Trophoblast cell (in vitro differentiated cells and primary cell): ENCODE results near the gene CFAP119.

Experiments used
- DNase-seq, 2 donors: peaks; one replicate each; pipeline ENCODE4 v3.0.0-alpha.2; 2016
- H2AFZ ChIP-seq: 2 replicates; pipeline ENCODE4 v1.6.1; 2013; ENCODE audit warnings: low read length, moderate library complexity, mild to moderate bottlenecking; ENCODE audit not compliant: insufficient read depth, poor library complexity
- H2AK5ac ChIP-seq: 2 replicates; pipeline ENCODE4 v1.6.1; 2013; ENCODE audit warnings: mild to moderate bottlenecking, low read length
- H2BK120ac ChIP-seq: 2 replicates; pipeline ENCODE4 v1.6.1; 2013; ENCODE audit warnings: low read length, mild to moderate bottlenecking, moderate library complexity; ENCODE audit not compliant: insufficient read depth, poor library complexity
- H2BK12ac ChIP-seq: 2 replicates; pipeline ENCODE4 v1.6.1; 2013; ENCODE audit warnings: mild to moderate bottlenecking, low read length, moderate library complexity
- H2BK5ac ChIP-seq: 2 replicates; pipeline ENCODE4 v1.6.1; 2013; ENCODE audit warnings: low read length, low read depth, moderate library complexity, mild to moderate bottlenecking; ENCODE audit not compliant: poor library complexity
- H3K14ac ChIP-seq: 2 replicates; pipeline ENCODE4 v1.6.1; 2013; ENCODE audit warnings: mild to moderate bottlenecking, low read length
- H3K18ac ChIP-seq: 2 replicates; pipeline ENCODE4 v1.6.1; 2013; ENCODE audit warnings: mild to moderate bottlenecking, low read length
- H3K23ac ChIP-seq: 2 replicates; pipeline ENCODE4 v1.6.1; 2013; ENCODE audit warnings: low read length
- H3K27ac ChIP-seq: 2 replicates; pipeline ENCODE4 v1.5.1; 2013; ENCODE audit warnings: low read depth, mild to moderate bottlenecking, inconsistent platforms, low read length, moderate library complexity
- H3K27me3 ChIP-seq: 2 replicates; pipeline ENCODE4 v1.6.1; 2013; ENCODE audit warnings: inconsistent platforms, mild to moderate bottlenecking, low read length, moderate library complexity; ENCODE audit not compliant: insufficient read depth
- H3K36me3 ChIP-seq, 2 experiments: 1 replicate in 1 of 2; 2 replicates in 1 of 2; pipeline ENCODE4 v1.6.1; 2013; ENCODE audit warnings: low read length in 2 of 2, mild to moderate bottlenecking in 2 of 2, moderate library complexity in 1 of 2; ENCODE audit not compliant: insufficient read depth in 2 of 2, control insufficient read depth in 1 of 2
- H3K4ac ChIP-seq: 2 replicates; pipeline ENCODE4 v1.6.1; 2013; ENCODE audit warnings: low read depth, mild to moderate bottlenecking, low read length, moderate library complexity
- H3K4me1 ChIP-seq, 2 experiments: 1 replicate in 1 of 2; 2 replicates in 1 of 2; pipeline ENCODE4 v1.6.1; 2013; ENCODE audit warnings: low read length in 2 of 2, mild to moderate bottlenecking in 2 of 2, moderate library complexity in 1 of 2; ENCODE audit not compliant: insufficient read depth in 2 of 2, control insufficient read depth in 1 of 2
- H3K4me2 ChIP-seq: 2 replicates; pipeline ENCODE4 v1.6.1; 2013; ENCODE audit warnings: inconsistent platforms, mild to moderate bottlenecking, low read length, moderate library complexity
- H3K4me3 ChIP-seq: 2 replicates; pipeline ENCODE4 v1.5.1; 2013; ENCODE audit warnings: mild to moderate bottlenecking, low read depth, low read length, inconsistent platforms
- H3K79me1 ChIP-seq: one replicate; pipeline ENCODE4 v1.6.1; 2013; ENCODE audit warnings: low read length
- H3K79me2 ChIP-seq: 2 replicates; pipeline ENCODE4 v1.6.1; 2013; ENCODE audit warnings: low read length, mild to moderate bottlenecking; ENCODE audit not compliant: control insufficient read depth, insufficient read depth, poor library complexity
- H3K9ac ChIP-seq: 2 replicates; pipeline ENCODE4 v1.6.1; 2013; ENCODE audit warnings: mild to moderate bottlenecking, low read length
- H3K9me3 ChIP-seq: 2 replicates; pipeline ENCODE4 v1.6.1; 2013; ENCODE audit warnings: low read depth, mild to moderate bottlenecking, control low read depth, inconsistent platforms, low read length; ENCODE audit not compliant: insufficient read depth
- H4K12ac ChIP-seq: 2 replicates; pipeline ENCODE4 v1.6.1; 2013; ENCODE audit warnings: low read depth, mild to moderate bottlenecking, low read length, moderate library complexity
- H4K8ac ChIP-seq: 2 replicates; pipeline ENCODE4 v1.6.1; 2013; ENCODE audit warnings: low read depth, mild to moderate bottlenecking, low read length, moderate library complexity
- H4K91ac ChIP-seq: one replicate; pipeline ENCODE4 v1.6.1; 2013; ENCODE audit warnings: low read depth, mild to moderate bottlenecking, low read length, moderate library complexity
- whole genome bisulfite sequencing: extraction: QIAGEN DNeasy Blood & Tissue Kit; methylation state at CpG from one replicate; pipeline ENCODE4 v1.1.7; 2013; ENCODE audit warnings: missing lambda C conversion rate; ENCODE audit not compliant: insufficient read length, insufficient coverage; ENCODE audit errors: extremely low coverage; 5-methylcytosine and 5-hydroxymethylcytosine counted together

The CFAP119 gene

DNA sequence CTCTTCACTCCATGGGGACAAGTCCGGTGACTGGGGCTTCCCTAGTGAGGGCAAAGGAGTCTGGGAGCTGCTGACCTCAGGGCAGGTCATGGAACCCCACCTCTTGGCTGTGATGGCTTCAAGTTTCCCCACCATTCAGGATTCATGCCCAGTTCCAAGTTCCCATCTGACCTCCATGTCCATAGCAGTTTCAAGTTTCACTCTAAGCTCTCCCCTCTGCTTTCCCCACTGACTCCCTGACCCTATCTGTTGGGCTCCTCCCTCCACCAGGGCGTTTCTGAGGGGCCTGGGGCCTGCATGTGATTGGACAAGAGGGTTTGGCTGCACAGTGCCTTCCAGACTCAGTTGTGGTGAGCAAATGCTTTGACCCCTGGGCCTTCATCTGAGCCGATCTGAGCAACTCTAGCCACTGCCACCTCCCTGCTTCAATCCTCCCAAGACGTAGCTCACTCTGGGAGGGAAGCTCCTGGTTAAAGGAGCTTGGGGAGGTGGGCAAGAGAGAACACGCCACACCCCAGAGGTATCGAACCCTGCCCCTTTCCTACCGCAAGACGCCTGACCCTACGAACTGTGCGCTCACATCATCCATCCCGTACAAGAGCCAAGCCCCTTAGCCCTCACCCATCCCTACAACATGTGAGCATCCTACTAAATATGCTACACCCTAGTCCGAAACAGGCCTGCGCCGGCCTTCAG lies 16.8 kb upstream of the CFAP119 start:
- DNase-seq: no peak
- no peak overlapping the region for H3K4me2 ChIP-seq
- no peak overlapping the region for H3K14ac ChIP-seq
- H3K18ac ChIP-seq: no peak overlapping the region
- no peak overlapping the region for H2AK5ac ChIP-seq
- H3K79me1 ChIP-seq: peaks cover 11% of the 10 kb centered on the region
- H3K4ac ChIP-seq: no peak overlapping the region
- no peak overlapping the region for H2BK12ac ChIP-seq
- H2BK5ac ChIP-seq: no peak overlapping the region
- no peaks in the 10 kb centered on the region for H3K9me3 ChIP-seq
- H3K36me3 ChIP-seq: peaks cover 41 to 44% of the 10 kb centered on the region in 2 experiments
- H3K4me3 ChIP-seq: no peak overlapping the region
- no peak overlapping the region for H2BK120ac ChIP-seq
- no peak overlapping the region for H3K9ac ChIP-seq
- peaks cover 9% of the 10 kb centered on the region for H3K79me2 ChIP-seq
- no peak overlapping the region for H4K91ac ChIP-seq
- H4K12ac ChIP-seq: no peak overlapping the region
- no peak overlapping the region for H4K8ac ChIP-seq
- H3K4me1 ChIP-seq: peaks cover 4 to 11% of the 10 kb centered on the region in 2 experiments
- no CpG with 5 or more reads among the region's 14 CpGs for WGBS
- no peak overlapping the region for H2AFZ ChIP-seq
- H3K23ac ChIP-seq: no peak overlapping the region
- H3K27me3 ChIP-seq: no peaks in the 10 kb centered on the region
- H3K27ac ChIP-seq: no peak overlapping the region

DNA sequence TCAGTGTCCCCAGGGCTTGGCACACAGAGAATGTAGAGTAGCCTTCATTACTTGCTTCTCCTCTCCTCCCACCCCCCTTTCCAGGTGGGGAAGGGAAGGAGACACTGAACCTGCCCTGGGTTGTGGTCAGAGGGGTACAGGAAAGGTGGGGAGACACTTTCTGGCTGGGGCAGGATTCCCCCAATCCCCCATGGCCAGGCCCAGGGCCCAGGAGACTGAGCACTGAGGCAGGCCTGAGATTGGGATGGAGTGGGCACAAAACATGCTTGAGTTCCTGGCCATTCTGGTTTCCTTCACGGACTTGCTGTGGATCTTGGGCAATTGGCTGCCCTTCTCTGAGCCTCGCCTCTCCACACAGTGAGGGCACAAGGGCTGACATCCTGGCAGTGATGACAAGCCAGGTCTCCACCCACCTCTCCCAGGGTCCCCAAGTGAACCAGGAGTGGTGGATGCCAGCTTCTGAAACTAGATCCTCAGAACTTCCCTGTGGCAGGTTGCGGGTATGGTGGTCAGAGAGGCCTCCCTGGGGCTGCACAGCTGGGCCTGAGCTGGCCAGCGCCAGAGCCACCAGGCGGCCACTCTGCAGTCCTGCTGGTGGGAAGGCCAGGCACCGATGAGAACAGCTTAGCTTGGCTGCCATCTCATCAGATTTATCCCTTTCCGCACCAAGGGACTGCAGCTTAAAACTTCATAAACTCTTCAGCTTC lies 15.9 kb upstream of the CFAP119 start:
- DNase-seq: no peak
- peaks cover 9% of the 10 kb centered on the region for H3K79me2 ChIP-seq

DNA sequence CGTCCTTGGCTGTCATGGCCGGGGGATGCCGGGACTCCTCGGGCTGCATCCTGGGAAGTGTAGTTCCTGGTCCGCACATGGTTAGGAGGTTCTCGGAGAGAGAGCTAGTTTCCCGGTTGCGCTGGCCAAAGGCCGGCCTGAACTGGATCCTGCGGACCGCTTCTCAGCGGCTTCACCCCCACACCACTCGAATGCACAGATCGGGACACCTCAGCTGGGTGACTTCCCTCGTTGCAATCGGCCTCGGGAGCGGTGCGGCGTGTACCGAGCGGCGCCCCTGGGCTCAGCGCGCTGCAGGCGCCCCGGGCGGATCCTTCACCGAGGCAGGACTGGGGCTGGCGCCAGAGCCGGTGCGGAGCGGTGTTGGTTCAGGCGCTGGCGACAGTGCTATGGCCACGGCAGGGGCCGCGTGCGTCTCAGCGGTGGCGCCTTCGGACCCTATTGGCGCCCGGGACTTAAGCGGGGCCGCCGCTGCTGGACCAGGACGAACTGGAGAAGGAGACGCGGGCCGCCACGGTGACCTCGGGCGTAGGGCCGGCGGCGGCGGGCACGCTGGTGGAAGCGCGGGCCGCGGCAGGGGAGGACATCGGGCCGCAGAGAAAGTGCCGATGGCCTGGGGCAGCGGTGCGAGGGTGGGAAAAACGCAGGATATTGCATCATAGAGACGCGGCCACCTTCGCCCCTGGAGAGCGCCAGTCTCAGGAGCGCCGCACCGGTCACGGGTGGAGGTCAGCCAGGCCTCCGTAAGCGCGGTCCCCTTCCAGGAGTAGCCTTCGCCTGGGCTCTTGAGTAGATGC lies 13.7 kb upstream of the CFAP119 start:
- peaks cover 4 to 11% of the 10 kb centered on the region in 2 experiments for H3K4me1 ChIP-seq
- peak overlapping the region; percentile 49 for H3K4ac ChIP-seq
- peak overlapping the region; percentile 50 for H2BK120ac ChIP-seq
- H3K4me2 ChIP-seq: peak overlapping the region; percentile 97
- H3K9me3 ChIP-seq: peaks cover 2% of the 10 kb centered on the region
- H3K14ac ChIP-seq: peak overlapping the region; percentile 78
- H3K27me3 ChIP-seq: no peaks in the 10 kb centered on the region
- peak overlapping the region; percentile 94 for H3K9ac ChIP-seq
- peaks cover 11% of the 10 kb centered on the region for H3K79me1 ChIP-seq
- H3K4me3 ChIP-seq: peak overlapping the region; percentile 80
- no CpG with 5 or more reads among the region's 81 CpGs for WGBS
- peak overlapping the region; percentile 53 for H2AFZ ChIP-seq
- DNase-seq: peak; percentile 63 to 65
- peak overlapping the region; percentile 89 for H3K27ac ChIP-seq
- H4K91ac ChIP-seq: peak overlapping the region; percentile 93
- H2BK12ac ChIP-seq: no peak overlapping the region
- peak overlapping the region; percentile 67 for H2BK5ac ChIP-seq
- H3K79me2 ChIP-seq: peaks cover 9% of the 10 kb centered on the region
- peak overlapping the region; percentile 91 for H4K8ac ChIP-seq
- peak overlapping the region; percentile 68 for H4K12ac ChIP-seq
- H2AK5ac ChIP-seq: peak overlapping the region; percentile 66
- H3K36me3 ChIP-seq: peaks cover 47 to 48% of the 10 kb centered on the region in 2 experiments
- peak overlapping the region; percentile 84 for H3K18ac ChIP-seq
- no peak overlapping the region for H3K23ac ChIP-seq

More for the DNA sequence above, 15.9 kb upstream of the CFAP119 start:
- WGBS: no CpG with 5 or more reads among the region's 7 CpGs
- Histone ChIP-seq H3K79me1 (peaks cover 11% of the 10 kb centered on the region), H3K27ac (no peak overlapping the region), H3K4me2 (no peak overlapping the region), H3K27me3 (no peaks in the 10 kb centered on the region), H3K36me3 (peaks cover 41 to 44% of the 10 kb centered on the region in 2 experiments), H4K8ac (no peak overlapping the region), H2BK5ac (no peak overlapping the region), H2AK5ac (no peak overlapping the region), H2BK120ac (no peak overlapping the region), H3K4ac (no peak overlapping the region), H3K18ac (no peak overlapping the region), H3K9me3 (no peaks in the 10 kb centered on the region), H3K23ac (no peak overlapping the region), H3K14ac (no peak overlapping the region), H3K9ac (no peak overlapping the region), H3K4me3 (no peak overlapping the region), H4K91ac (no peak overlapping the region), H3K4me1 (peaks cover 4 to 11% of the 10 kb centered on the region in 2 experiments), H2BK12ac (no peak overlapping the region), H4K12ac (no peak overlapping the region), H2AFZ (no peak overlapping the region)

DNA sequence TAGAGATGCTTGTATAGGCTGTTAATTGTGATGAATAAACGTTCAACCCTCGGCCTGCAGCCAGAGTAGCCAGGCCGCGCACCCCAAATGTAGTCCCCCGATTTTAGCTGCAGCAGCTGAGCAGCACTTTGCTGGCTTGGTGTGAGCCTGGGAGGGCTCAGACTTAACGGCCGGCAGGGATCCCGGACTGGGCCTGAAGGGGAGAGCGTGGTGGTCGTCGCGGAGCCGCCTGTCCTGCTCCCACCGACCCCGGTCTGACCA lies 13.2 kb upstream of the CFAP119 start:
- H4K12ac ChIP-seq: peak overlapping the region; percentile 56
- no peak overlapping the region for H3K23ac ChIP-seq
- no peak overlapping the region for H2BK5ac ChIP-seq
- H2AFZ ChIP-seq: peak overlapping the region; percentile 6
- peak overlapping the region; percentile 54 for H3K18ac ChIP-seq
- H3K79me2 ChIP-seq: peaks cover 9% of the 10 kb centered on the region
- peaks cover 11% of the 10 kb centered on the region for H3K79me1 ChIP-seq
- H3K4me2 ChIP-seq: peak overlapping the region; percentile 97
- H2BK12ac ChIP-seq: no peak overlapping the region
- H3K4me1 ChIP-seq: peaks cover 4 to 11% of the 10 kb centered on the region in 2 experiments
- peak overlapping the region; percentile 20 for H3K4ac ChIP-seq
- peak overlapping the region; percentile 75 for H4K8ac ChIP-seq
- peak overlapping the region; percentile 89 for H3K27ac ChIP-seq
- no peak for DNase-seq
- H3K9me3 ChIP-seq: peaks cover 2% of the 10 kb centered on the region
- H3K9ac ChIP-seq: peak overlapping the region; percentile 70
- H4K91ac ChIP-seq: peak overlapping the region; percentile 93
- H3K27me3 ChIP-seq: no peaks in the 10 kb centered on the region
- H2AK5ac ChIP-seq: peak overlapping the region; percentile 58
- WGBS: no CpG with 5 or more reads among the region's 15 CpGs
- peak overlapping the region; percentile 55 for H3K4me3 ChIP-seq
- H2BK120ac ChIP-seq: peak overlapping the region; percentile 8
- H3K14ac ChIP-seq: peak overlapping the region; percentile 56
- H3K36me3 ChIP-seq: peaks cover 46 to 49% of the 10 kb centered on the region in 2 experiments
